Stimulated activated CD8-positive, alpha-beta memory T cell treated with anti-CD3 and anti-CD28 coated beads, Interleukin-4, amount 100 ng/mL, for 1 hour (primary cell): ENCODE results near the gene C1orf21.
"Not testable (repeated sequence)": the region's sequence is repeated elsewhere in the genome, so short reads cannot be mapped to it uniquely, and the experiment has no call there.

ENCODE experiments used
- DNase-seq, 2 donors: peaks; one replicate each; pipeline ENCODE4 v3.0.0-alpha.2; 2020; ENCODE audit warnings: low read depth in 2 of 2, low spot score in 1 of 2

C1orf21 gene

DNA sequence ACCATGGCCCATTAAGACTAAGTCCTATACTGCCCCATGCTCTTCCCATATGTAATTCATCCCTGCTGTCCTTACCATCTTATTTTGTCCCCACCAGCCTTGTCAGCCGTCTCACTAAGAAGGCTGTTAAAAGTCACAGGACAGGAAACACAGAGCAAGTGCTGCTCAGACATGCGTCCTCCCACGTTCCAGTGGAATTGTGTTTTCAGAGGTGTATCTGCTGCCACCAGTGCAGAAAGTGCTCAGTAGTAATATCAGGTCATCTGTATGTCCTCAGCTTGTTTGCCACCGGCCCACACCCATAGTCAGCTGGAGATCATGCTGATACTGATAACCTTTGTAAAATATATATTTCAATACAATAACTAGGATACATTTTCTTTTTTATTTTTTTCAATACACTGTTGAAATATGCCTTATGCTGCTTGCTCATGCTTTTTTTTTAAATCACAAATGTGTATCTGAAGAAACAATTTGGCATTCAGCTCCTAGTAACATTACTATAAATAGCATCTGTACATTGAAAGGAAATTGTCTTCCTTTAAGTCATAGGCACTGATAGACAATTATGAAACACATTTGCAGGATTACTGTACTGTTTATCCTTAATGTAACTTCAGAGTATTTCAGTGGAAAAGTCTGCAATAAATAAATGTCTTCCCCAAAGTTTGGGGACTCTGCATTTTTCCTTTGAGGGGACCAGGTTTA, 211.0 kb downstream of the C1orf21 start:
- no peak for DNase-seq

DNA sequence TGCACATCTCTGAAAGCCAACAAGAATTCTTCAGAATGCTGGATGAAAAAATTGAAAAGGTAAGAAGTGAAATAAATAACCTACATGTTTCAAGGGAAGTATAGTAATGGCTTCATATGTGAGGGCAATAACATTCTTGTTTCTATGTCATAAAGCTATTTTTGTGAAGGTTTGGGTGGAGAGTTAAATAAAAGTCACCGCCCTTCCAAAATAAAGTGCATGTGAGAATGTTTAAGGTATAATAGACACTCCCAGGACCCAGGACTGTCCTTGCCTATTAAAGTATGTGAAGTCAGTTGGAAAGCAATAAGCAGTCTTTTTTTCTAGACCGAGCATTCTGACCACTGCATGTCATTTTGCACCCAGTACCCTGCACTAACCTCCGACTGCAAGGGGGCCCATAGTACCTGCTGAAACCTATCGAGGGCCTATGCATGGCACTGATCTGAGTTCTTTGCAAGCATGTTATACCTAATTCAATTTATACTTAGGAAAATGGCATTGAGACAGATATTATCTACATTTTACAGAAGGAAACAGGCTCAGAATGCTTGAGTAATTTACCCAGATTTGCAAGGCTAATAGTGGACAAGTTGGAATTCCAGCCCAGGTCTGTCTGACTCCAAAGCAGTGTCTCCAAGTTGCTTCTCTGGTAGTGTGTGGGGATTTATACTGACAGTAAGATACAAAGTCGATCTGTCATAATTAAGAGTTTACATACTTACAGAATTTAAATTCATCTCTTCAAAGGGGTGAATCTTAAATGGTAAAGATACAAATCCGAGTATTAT, 211.8 kb downstream of the C1orf21 start:
- no peak for DNase-seq

DNA sequence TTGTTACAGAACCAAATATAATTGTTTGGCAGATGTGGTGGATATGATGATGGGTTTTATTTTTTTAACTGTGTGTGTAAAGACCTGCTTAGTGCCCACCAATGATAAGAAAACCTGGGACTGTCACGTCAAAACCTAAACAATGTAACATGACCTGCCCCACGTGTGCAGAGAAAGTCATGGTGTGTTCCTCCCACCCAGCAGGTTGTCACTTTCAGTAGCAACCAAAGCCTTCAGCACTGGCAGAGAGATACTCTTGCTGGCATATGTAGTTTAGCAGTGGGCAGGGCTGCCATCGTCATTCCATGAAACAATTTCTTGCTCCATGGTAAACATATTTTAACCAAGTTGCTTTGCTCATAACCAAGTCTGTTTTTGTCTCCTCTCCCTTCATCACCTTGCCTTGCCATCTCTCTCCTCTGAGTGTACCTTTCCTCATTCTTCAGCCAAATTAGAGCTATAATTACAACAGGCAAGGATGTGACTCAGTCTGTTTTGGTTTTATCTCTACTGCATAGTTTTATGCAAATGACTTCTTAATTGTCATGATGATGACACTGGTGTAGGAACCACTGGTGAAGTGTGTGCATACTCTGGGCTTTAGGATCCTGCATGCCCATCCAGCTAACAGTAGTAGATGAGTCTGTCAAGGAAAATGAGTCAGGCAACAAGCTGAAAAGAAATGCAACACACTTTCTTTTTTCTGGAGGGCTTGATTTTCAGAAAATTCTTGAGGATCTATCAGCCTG, 217.5 kb downstream of the C1orf21 start:
- no peak for DNase-seq

DNA sequence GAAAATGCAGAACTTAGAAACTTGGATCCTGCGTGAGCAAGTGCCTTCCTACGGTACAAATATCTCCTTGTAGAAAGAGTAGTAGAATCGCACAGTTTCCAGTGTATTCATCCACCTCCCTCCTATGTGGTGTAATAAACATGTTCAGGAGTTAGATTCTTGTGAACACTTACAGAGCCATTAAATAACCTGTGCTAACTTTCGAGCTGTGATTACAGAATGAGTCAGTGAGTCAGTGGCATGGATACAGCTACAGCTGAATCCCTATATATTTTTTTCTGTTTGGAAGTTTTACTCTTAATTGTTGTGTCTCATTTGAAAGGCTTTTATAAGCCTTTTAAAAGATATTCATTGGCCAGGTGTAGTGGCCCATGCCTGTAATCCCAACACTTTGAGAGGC, 219.1 kb downstream of the C1orf21 start:
- DNase-seq, result no peak

DNA sequence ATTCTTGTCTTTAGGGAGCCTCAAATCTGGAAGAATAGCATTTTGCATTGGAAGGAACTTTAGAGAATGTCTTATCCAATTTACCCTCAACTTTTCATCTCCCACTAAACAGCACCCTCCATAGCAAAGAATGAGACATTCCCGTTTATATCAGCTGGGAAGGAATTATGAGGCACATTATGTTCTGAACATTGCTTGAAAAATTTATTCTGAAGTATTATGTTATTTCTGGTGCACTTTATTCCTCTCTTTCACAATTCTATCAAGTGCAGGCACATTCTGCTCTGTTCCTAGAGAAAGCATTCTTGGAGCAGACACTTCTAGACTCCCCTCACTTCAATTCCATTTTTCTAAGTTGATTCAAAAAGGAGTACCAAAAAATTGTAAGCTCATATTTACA, 220.0 kb downstream of the C1orf21 start:
- no peak for DNase-seq

DNA sequence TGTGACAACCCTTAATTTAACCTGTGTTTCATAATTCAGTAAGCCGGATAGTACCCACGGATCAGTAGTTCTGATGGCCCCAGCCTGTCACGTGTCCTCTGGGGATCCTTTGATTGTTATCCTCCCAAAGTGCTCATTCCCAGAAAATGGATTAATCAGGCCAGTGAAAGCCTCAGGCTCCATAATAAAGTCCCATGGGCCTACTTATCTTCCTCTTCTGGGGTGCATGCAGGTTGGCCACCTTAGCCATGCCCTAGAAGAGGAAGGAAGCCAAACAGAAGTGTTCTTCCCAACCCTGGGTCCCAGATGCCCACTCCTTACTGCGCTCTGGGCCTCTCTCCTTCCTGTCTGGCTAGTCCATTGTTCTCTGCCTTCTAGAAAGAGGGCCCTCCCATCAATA, 221.8 kb downstream of the C1orf21 start:
- no peak for DNase-seq

DNA sequence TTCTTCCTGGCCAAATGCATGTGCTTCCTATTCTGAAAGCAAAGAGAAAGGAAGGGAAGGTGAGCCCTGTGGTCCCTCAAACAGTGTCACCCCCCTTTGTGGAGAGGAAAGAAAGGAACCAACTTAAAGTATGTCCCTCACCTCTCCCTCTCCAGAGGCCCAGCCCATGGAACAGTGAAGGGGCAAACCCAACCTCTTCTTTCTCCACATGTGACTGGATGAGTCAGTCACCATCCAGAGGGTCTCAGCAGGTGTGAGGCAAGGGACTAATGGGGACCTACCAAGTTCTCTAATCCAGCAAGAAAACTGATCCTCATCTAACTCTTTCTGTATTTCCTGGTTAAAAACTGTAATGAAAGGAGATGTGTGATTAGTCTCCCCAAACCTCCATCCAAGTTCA, 222.2 kb downstream of the C1orf21 start:
- no peak for DNase-seq

DNA sequence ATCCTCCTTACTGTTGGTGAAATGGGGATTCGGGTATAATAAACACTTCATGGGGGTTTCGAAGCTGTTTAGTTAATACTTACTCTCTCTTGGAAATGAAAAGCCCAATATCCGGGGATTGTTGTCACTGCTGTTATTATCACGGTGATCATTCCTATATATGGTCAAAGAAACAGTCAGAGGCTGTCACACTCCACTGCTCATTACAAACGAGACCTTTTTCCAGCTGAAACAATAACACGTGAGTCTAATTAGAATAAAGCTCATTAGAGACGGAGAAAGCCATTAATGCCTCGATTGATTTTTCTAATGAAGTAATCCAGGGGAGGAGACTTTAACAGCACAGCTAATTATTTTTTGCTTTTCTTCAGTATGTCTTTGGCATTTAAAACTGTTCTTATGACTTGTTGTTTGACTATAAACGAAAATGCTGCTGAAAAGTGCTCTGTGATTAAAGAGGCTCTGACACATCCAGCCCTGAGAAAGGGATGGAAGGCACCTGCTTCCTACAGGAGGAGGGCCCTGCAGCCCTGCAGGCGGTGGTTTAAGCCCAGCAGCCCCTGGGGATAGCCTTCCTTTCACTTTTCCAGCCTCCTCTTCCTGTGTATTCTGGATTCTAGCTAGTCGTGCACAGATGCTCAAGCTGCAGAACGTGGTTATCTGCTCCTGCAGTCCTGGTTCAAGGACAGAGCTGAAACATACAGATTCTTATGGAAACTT, 224.2 kb downstream of the C1orf21 start:
- no peak for DNase-seq

DNA sequence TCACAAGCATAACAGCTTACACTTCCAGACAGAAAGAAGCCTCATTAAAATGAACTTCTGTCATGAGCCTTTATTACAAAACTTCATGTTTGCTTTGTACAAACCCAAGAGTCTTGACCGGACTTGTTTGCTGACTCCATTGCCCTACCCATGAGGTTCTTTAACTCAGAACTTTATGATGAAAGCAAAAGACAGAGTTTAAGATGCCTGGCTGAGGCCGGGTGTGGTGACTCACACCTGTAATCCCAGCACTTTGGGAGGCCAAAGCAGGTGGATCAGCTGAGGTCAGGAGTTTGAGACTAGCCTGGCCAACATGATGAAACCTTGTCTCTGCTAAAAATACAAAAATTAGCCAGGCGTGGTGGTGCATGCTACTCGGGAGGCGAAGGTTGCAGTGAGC, 225.4 kb downstream of the C1orf21 start:
- DNase-seq, result not testable (repeated sequence)

DNA sequence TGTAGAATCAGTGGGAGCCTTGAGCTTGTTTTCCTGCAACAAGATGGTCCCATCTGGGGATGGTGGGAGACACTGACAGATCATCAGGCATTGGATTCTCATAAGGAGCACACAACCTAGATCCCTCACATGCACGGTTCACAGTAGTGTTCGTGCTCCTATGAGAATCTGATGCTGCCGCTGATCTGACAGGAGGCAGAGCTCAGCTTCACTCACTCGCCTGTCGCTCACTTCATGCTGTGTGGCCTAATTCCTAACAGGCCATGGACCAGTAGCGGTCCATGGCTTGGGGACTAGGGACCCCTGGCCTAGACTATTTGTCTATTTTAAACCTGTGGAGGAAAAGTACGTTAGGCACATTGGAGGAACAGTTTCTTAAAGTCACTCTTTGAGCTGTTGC, 227.8 kb downstream of the C1orf21 start:
- DNase-seq, result no peak

DNA sequence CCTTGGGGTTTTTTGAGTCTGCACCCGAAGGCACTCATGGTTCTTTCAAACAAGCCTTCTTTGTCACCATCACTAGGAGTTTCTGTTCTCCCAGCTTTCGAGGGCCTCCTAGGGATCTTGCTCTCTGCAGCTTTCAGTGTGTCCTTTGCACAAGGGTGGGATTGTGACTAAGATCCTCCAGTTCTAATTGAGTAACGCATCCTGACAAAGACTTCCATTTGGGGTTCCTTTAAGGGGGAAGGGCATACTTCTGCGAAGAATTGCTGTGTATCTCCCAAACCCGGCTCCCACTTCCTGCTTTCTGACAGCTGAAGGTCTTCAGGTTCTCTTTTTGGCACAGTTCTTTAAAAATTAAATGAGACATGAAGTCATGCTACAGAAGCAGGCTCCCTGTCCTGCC, 228.5 kb downstream of the C1orf21 start:
- no peak for DNase-seq

DNA sequence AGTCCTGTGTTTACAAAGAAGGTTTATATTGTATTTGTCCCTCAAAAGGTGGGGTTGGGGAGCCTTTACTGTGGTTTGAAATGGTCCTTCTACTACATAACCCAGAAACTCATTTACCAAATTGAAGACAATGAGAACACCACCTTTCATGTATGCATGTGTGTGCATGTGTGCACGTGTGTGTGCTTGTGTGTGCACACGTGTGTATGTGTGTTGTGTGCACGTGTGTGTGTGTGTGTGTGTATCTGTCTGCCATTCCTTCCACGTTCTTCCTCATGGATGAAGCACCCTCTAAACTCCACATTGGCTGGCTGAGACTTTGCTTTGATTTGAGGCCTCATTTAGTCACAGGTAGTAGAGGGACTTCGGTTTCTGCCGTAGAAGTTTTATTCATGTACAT, 229.7 kb downstream of the C1orf21 start:
- no peak for DNase-seq

DNA sequence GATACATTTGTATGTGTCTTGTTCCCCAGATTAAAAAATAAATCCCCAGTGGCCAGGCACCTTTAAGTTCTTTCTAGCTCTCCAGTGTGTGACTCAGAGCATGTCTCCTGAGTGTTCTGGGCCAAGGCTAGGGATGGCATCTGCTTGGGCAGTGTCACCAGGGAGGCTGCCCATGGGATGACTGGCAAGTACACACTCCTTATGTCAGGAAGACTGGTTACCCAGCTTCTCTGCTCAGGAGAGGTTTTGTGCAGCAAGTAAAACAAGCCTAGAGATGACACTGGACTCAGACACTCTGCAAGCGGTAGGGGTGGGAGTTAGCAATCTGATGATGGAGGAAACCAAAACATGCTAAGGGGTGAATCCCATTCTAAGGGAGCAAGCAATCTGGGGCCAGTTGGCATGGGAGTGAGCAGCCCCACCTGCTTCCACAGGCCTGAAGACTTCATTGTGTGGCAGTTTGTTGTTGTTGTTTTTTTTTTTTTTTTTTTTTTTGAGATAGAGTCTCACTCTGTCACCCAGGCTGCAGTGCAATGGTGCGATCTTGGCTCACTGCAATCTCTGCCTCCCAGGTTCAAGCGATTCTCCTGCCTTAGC, 230.7 kb downstream of the C1orf21 start:
- DNase-seq, result no peak

DNA sequence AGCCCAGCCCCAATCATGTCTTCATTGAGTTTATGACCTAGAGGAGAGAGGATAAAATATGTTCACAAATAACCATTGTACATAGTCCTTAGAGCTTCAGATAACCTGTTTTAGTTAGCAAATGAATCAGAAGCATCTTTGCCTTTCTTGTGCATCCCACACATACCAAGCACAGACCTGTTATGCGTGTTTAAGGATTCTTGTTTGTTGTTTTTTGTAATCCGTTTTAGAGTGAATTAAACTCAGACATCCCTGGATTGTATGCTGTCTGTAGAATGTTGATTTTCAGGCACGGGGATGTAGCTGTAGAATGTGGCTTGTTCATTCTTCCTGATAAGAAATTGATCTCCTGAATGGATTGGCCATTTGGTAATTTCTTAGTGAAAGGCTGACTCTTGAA, 232.0 kb downstream of the C1orf21 start:
- DNase-seq, result no peak

DNA sequence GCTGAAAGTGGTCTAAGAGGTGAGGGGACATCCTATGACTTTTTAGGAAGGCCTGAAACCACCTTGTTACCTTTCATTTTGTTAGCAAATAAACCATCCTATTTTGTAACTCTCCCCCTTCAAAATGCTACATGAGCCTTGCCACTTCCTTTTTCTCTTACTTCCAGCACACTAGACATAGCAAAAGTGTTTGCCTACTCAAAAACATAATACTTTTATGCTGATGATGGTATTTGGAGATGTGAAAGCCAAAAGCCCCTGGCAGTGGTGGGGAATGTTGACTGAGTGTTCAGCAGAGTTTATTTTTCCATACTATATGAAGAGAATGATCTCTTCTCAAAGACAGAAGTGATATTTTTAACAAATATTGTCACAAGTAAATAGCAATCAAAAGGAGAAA, 233.6 kb downstream of the C1orf21 start:
- DNase-seq, result no peak

DNA sequence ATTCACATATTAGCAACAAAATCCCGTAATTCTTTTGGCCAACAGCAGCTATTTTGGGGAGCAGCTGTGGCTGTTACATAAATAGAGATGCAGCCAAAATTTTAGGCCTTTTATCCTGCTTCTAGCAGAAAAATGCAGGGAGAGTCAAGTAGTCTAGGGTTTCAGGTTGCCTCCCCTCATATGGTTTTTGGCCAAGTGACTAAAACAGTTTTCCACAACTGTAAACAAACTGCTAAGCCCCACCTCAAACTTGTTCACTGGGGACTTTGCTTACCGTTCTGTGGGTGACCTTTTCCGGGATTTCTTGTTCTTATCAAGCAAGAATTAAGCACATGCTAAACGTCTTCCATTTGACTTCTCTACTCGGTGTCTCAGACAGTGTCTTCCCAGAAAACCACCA, 234.4 kb downstream of the C1orf21 start:
- no peak for DNase-seq

DNA sequence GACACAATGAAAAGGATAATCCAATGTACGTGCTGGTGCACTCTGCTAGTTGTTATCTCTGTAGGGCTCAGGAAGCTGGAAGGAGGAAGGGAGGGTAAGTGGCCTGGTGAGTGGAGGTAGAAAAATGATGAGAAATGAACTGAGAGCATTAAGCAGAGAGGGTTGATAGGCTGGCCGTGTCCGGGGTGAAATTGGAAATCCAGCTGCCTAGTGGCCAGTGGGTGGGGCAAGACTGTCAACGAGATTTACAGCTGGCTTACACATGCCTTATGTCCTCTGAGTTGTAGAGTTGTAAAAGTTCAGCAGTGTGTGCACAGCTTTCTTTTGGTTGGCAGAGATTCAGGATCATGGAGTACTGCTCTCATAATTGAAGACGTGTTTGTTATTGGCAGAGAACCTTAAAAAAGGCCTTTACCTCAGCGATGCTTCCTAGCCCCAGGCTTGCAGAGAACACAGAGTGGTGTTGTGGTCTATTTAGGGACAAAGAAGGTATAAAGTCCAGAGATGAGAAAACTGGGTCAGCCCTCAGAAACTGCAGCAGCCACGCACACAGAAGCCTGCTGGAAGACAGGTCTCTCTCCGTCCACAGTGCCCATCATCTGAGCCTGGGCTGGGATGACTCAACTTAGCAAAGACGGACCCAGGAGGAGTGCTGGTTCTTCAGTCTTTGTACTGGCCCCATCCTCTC, 235.5 kb downstream of the C1orf21 start:
- DNase-seq, result no peak

DNA sequence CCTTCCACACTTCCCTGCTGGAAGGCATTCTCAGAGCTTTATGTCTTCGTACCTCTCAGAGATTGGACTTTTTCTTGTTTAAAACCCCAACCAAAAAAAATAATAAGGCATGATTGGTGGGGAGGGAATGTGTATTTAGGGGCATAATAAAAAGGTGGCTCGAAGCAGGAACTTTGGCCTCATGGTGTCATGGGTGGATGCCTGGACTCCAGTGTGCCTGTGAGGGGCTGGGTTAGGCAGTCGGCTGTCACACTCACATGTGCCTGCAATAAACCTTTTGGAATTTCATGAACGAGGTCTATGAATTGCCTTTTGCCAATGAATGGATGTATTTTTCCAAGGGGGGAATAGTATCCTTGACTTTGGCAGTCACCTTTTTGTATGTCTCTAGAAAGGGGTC, 236.6 kb downstream of the C1orf21 start:
- DNase-seq, result no peak

DNA sequence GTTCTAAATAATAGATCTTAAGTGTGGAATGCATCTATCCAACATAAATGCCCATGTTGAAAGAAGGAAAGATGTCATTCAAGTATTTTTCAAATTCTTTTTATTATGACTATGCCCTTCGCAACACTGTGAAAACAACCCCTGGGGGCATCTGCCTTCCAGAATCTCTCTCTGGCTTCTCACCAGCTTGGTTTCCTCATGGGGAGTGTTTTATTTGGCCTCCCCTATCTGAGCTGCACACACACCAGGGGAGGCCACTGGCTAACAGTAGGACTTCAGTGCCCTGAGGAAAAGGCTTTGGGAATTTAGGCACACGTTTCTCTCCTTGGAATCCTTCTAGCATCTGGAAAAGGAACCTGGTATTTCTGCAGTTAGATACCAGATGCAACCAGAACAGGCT, 237.2 kb downstream of the C1orf21 start:
- DNase-seq, result no peak

DNA sequence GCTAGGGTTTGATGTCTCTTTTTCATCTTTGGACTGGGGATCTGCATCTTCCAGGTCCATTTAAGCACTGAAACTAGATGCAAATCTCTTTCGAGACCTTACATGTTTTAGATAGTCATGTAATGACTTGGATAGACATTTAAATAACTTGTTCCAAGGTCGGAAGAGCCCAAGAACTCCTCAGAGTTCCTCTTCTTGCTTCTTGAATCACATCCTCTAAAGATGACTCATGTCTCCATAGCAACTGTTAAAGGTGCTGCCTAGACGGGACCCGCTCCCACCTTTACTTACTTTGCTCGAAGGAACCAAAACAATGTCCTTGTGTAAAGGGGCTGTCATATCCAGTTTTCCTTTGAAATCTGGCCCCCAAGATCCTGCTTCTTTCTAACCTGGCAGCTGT, 237.8 kb downstream of the C1orf21 start:
- no peak for DNase-seq

DNA sequence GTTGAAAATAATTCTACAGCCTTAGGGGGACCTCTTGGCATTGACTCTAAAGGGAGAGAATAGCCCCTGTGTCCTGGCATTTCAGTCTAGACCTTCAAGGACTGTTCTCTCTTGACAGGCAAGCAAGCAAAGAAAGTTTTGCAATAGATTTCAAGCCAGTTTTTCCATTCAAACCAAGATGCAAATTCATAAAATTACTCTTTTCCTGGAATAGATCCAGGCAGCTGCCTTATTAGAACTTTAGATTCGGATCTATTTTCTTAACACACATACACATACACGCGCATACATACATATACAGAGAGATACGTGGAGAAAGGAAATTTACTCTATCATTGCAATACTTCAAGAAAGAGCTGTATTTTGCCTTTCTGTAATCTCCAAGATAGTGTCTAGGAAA, 238.4 kb downstream of the C1orf21 start:
- no peak for DNase-seq
